Peyer's patch (tissue), 4 donors: Measurements from ENCODE around the gene SMYD1.

Experiments used
- CTCF ChIP-seq, 6 experiments: fragments of 450-650 bp in 4 of 6; fragments of 200-600 bp in 2 of 6; sonication (generic) in 1 of 6; IDR thresholded peaks; one replicate each; pipeline ENCODE4 v1.5.1; 2017 to 2019; ENCODE audit warnings: antibody characterized with exemption in 6 of 6, mild to moderate bottlenecking in 3 of 6, moderate library complexity in 1 of 6
- POLR2A ChIP-seq, 2 donors: fragments of 450-650 bp; IDR thresholded peaks; one replicate each; pipeline ENCODE4 v1.5.1; 2017; ENCODE audit warnings: antibody characterized with exemption in 2 of 2, mild to moderate bottlenecking in 2 of 2, moderate library complexity in 2 of 2

GRCh38 chr2:88121678-88122077 lies 54.1 kb downstream of the SMYD1 start:
- TF ChIP-seq CTCF (IDR thresholded peaks at IDR 0.05) (no peak), POLR2A (IDR thresholded peaks at IDR 0.05) (no peak)
